SU-DHL-6 (cell line): ENCODE results near the gene ATXN7L1.

Experiments
- EZH2phosphoT487 ChIP-seq: fragments of 200-600 bp; sonication (generic), shearing (Covaris generic); conservative IDR thresholded peaks from 2 replicates; pipeline ENCODE4 v1.6.1; 2018; ENCODE audit warnings: mild to moderate bottlenecking, antibody characterized with exemption, low read length, moderate library complexity, mixed read lengths
- TF ChIP-seq, protein P1 (sequence below): fragments of 200-600 bp; sonication (generic); IDR thresholded peaks from one replicate; pipeline ENCODE4 v1.5.1; 2017; ENCODE audit warnings: antibody characterized with exemption, mild to moderate bottlenecking, low read length, moderate library complexity; ENCODE audit not compliant: insufficient read depth, poor library complexity, severe bottlenecking

DNA sequence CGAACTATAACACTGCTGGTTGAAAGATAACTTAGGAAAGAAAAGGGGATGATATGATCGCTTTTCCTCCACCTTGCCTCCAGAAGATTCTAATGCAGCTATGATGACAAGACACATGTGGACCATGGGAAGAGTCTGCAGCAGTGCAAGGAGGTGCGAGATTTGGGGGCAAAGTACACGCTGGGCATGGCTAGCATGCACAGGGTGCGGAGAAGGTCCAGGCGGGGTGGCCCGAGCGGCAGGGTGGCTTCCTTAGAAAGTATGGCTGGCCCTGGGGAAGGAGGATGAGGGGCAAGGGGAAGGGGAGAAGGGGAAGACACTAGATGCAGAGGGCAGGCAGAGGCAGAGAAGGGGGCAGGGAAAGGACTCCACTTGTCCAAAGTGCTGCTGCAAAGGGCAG, 15.6 kb downstream of the ATXN7L1 start:
- TF ChIP-seq, protein P1, sequence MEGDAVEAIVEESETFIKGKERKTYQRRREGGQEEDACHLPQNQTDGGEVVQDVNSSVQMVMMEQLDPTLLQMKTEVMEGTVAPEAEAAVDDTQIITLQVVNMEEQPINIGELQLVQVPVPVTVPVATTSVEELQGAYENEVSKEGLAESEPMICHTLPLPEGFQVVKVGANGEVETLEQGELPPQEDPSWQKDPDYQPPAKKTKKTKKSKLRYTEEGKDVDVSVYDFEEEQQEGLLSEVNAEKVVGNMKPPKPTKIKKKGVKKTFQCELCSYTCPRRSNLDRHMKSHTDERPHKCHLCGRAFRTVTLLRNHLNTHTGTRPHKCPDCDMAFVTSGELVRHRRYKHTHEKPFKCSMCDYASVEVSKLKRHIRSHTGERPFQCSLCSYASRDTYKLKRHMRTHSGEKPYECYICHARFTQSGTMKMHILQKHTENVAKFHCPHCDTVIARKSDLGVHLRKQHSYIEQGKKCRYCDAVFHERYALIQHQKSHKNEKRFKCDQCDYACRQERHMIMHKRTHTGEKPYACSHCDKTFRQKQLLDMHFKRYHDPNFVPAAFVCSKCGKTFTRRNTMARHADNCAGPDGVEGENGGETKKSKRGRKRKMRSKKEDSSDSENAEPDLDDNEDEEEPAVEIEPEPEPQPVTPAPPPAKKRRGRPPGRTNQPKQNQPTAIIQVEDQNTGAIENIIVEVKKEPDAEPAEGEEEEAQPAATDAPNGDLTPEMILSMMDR = no peak
- no peak for TF ChIP-seq EZH2phosphoT487
